IPS DF 4.7 (cell line): ENCODE data around the gene GRIK5.
A peak's percentile ranks its signal among the peaks of the same experiment; 100 is the strongest.
"Not testable (repeated sequence)": the region's sequence is repeated elsewhere in the genome, so short reads cannot be mapped to it uniquely, and the experiment has no call there.

Experiments
- DNase-seq: peaks from one replicate; pipeline ENCODE4 v3.0.0-alpha.2; 2013; ENCODE audit warnings: low spot score; ENCODE audit errors: extremely low read depth

GRIK5 gene

DNA sequence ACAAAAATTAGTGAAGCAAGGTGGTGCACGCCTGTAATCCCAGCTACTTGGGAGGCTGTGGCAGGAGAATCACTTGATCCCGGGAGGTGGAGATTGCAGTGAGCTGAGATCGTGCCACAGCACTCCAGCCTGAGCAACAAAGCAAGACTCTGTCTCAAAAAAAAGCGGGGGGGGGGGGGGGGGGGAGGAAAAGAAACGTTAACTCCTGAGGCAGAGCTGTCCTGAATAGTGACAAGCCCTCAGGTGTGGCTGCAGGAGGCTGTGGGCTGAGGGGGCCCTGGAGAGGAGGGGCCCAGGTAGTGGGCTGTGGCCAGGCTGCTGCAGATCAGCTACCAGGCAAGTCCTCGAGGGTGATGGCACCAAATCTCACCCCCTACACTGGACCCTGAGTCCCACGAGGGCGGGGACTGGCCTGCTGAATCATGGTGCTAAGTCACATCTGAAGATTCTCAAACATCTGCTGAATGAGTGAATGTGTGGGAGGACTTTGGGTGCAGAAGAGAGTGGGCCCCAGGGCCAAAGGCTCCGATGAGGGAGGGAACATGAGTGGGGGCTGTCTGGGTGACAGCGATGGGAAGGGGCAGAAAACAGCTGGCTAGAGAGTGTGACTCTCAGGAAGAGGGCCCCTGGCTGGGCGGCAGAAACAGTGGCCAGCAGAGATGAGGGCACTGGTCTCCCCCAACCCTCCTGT is 51.4 kb downstream of the GRIK5 start:
- DNase-seq: no peak

- no peak for DNase-seq
Observed at GRCh38 chr19:42017040-42017439, 53.0 kb downstream of the GRIK5 start.

- not testable (repeated sequence) for DNase-seq
Observed at GRCh38 chr19:42012747-42013146, 57.3 kb downstream of the GRIK5 start.

- DNase-seq: no peak
Observed at GRCh38 chr19:42010245-42011126, 59.5 kb downstream of the GRIK5 start.

DNA sequence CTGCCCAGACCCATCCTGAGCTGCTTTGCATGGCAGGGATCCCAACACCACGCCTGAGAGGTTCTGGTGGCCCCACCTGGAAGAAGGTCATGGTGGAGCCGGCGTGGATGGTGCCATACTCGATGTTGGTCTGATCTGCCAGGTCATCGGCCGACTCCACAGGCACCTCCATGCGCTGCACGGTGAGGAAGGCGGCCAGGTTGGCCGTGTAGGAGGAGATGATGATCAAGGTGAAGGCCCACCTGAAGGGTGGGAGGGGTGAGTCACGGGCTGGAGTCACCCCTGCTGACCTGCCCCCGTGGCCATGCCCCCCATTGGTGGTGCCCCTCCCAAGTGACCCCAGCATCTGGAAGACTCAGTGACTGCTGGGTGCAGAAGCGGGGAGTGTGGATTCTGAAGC is 63.4 kb downstream of the GRIK5 start:
- DNase-seq: no peak

GRCh38 chr19:42005504-42005903 is 64.5 kb downstream of the GRIK5 start:
- no peak for DNase-seq

- DNase-seq: no peak
Observed at GRCh38 chr19:42003506-42004294, 66.3 kb downstream of the GRIK5 start.

DNA sequence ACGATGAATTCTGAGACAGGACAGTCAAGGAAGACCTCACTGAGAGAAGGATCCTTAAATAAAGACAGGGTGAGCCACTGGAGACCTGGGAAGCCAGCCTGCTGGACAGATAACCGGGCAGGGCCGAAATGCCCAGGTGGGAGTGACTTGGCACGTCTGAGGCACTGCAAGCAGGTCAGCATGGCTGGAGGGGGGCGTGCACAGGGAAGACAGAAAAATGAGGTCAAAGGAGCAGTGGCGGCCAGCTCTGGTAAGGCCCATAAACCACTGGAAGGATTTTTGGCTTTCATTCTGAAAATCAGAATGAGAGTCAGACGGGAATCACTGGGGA is 70.2 kb downstream of the GRIK5 start:
- no peak for DNase-seq

- DNase-seq: no peak
Observed at GRCh38 chr19:41999071-41999877, 70.7 kb downstream of the GRIK5 start.

DNA sequence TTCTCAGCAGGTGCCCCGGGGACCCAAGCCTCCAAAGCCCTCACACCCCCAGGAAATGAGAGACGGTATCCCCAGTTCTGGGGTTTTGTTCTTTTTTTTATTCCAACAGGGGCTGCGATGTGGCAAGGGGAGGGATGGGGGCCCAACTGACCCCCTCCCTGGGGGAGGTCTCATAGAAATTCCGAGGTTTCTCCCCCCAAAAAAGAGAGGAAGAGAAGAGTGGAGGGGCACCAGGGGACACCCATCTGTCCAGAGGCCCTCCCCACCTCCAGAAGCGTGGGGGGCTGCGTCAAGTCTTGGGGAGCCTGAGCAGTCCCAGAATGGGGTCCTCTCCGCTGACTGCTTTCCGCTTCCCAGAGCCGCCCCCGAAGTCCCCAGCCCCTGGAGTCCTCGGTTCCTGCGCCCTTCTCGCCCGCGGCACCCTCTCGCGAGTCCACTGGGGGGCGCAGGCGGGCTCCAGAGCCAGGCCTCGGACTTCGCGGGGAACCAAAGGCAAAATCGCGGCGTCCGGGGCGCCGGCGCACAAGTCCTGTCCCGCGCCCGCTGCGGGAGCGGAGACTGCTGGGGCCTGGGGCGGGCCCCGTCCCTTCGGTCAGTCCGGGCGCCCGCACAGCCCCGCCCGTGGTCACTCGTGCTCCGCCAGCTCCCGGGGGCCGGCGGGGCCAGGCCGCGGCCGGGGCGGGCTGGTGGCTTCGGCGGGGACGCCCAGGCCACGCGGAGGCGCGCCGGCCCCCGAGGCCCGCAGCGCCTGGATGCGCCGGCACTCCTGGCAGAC is 71.6 kb downstream of the GRIK5 start:
- DNase-seq: no peak

- no peak for DNase-seq
Observed at GRCh38 chr19:41997851-41998229, 72.2 kb downstream of the GRIK5 start.

DNA sequence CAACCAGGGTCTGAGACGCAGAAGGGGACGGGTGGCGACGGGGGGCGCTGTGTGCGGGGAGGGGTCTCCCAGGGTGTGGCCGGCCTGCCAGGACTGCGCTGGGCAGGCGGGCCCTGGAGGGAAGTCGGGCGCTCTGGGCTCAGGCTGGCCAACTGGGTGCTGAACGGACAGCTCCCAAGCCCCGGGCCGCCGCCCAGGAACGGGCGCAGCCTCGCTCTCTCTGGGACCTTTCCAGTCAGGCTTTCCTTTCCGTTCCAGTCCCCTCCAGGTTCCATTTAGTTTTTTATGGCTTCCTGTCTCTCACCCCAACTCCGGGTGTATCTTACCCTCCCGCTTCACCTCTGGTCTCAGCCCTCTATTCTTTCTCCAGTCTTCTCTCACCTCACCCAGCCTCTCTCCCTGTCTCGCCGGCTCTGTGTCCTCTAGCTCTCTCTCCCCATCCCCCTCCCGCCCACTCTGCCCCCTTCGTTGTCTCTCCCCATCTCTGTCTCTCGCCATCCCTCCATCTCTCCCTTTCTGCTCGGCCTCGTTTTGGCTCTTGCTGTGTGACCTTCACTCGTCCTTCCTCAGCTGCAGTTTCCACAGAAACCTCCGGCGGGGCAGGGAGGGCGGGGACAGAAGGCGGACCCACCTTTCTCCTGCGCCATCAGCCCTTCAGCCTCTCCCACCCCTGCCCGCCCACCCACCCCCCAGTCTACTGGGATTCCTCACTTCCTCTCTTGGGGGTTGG is 72.7 kb downstream of the GRIK5 start:
- DNase-seq: peak; percentile 30

- no peak for DNase-seq
Observed at GRCh38 chr19:41995959-41996797, 73.8 kb downstream of the GRIK5 start.

GRCh38 chr19:41994994-41995958 is 74.7 kb downstream of the GRIK5 start:
- DNase-seq: no peak

DNA sequence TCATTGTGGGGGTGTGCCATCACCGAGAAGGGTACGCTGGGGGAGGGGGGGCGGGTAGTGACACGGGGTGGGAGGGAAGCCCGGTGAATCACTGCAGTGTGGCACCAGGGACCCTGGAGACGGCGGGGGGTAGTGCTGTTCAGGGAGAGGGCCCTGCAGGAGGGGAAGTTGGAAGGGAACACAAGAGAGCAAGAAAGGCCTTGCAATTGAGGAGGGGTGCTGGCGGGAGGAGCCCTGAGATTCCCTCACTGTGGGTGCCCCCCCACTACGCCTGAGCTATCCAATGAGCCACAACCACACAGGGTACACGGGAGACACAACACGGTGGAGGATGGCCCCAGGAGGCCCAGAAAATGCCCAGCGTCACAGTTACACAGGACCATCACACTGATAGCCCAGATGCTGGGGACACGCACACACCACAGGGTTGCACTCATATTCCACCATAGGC is 75.5 kb downstream of the GRIK5 start:
- no peak for DNase-seq

- DNase-seq: no peak
Observed at GRCh38 chr19:41993612-41994483, 76.2 kb downstream of the GRIK5 start, which contains the start of gene ATP1A3. TSS of gene ATP1A3 (minus strand) at chr19:41994230. CDS start at chr19:41994076, 154 bp downstream.
